Panc1 (cell line): ENCODE measurements around the gene SUPT20HL1. TPM values are rescaled to one million over a fixed set of nuclear protein-coding genes. Genes with fewer than 3 reads are reported as not detected.

Source experiments
- ATAC-seq: fragments of 200-7000 bp; cut with Tn5 transposase; 2 replicates; pipeline ENCODE4 v1.9.1; 2020; ENCODE audit warnings: mild to moderate bottlenecking, moderate library complexity
- BruUV-seq: library from RNA; stranded (reverse); fragments of 400-500 nt; replicated peaks from 2 replicates; lab custom pipeline; 2021; lab: Mats Ljungman, UMichigan
- CTCF ChIA-PET: fragments of 300-600 bp; sonication (Branson Sonifier 250); formaldehyde crosslinking; loops from one replicate; lab custom pipeline; 2022; ENCODE audit warnings: antibody characterized with exemption; lab: Charles Lee
- POLR2A ChIA-PET: fragments of 300-600 bp; sonication (Branson Sonifier 250); formaldehyde crosslinking; loops from one replicate; lab custom pipeline; 2022; ENCODE audit warnings: antibody characterized with exemption; lab: Charles Lee
- DNase-seq: peaks from one replicate; pipeline ENCODE4 v3.0.0-alpha.2; 2010; ENCODE audit warnings: low read depth, low spot score
- H3K27ac ChIP-seq: 2 replicates; pipeline ENCODE4 v1.5.1; 2011; ENCODE audit warnings: mild to moderate bottlenecking, low read length, inconsistent platforms
- H3K27me3 ChIP-seq: fragments of 200-500 bp; sonication (Bioruptor generic); 2 replicates; pipeline ENCODE4 v1.6.0; 2014; ENCODE audit warnings: low read length, inconsistent platforms; ENCODE audit not compliant: control insufficient read depth, insufficient read depth
- H3K36me3 ChIP-seq: fragments of 200-500 bp; sonication (Bioruptor generic); 2 replicates; pipeline ENCODE4 v1.5.1; 2014; ENCODE audit warnings: inconsistent platforms, mild to moderate bottlenecking, low read length, moderate library complexity; ENCODE audit not compliant: control insufficient read depth, insufficient read depth
- H3K4me1 ChIP-seq: 2 replicates; pipeline ENCODE4 v1.5.1; 2011; ENCODE audit warnings: inconsistent platforms, mild to moderate bottlenecking, low read length, moderate library complexity; ENCODE audit not compliant: control insufficient read depth, insufficient read depth
- H3K4me3 ChIP-seq, 2 experiments: 2 replicates each; pipeline ENCODE4 v1.5.1; 2011 to 2012; ENCODE audit warnings: low read depth in 2 of 2, low read length in 2 of 2, mild to moderate bottlenecking in 2 of 2, inconsistent platforms in 1 of 2, moderate library complexity in 1 of 2
- H3K9me3 ChIP-seq: fragments of 200-500 bp; sonication (Bioruptor generic); 2 replicates; pipeline ENCODE4 v1.5.1; 2014; ENCODE audit warnings: low read depth, mild to moderate bottlenecking, inconsistent platforms, low read length, moderate library complexity; ENCODE audit not compliant: control insufficient read depth, insufficient read depth
- POLR2AphosphoS5 ChIP-seq: IDR thresholded peaks from 2 replicates; pipeline ENCODE4 v1.6.1; 2012; ENCODE audit warnings: mild to moderate bottlenecking, low read depth, low read length, moderate library complexity
- REST ChIP-seq, 2 experiments: IDR thresholded peaks; 2 replicates each; pipeline ENCODE4 v1.6.1; 2011 to 2012; ENCODE audit warnings: low read depth in 2 of 2, control low read depth in 1 of 2, low read length in 1 of 2, mild to moderate bottlenecking in 1 of 2, moderate library complexity in 1 of 2; ENCODE audit not compliant: insufficient read depth in 1 of 2
- SIN3A ChIP-seq: IDR thresholded peaks from 2 replicates; pipeline ENCODE4 v1.6.1; 2012; ENCODE audit warnings: low read depth, mild to moderate bottlenecking, low read length, moderate library complexity, borderline replicate concordance; ENCODE audit not compliant: insufficient read depth
- TCF7L2 ChIP-seq: IDR thresholded peaks from 2 replicates; pipeline ENCODE4 v1.6.1; 2011; ENCODE audit warnings: mild to moderate bottlenecking, low read depth, low read length, inconsistent platforms
- in situ Hi-C: cut with HindIII; loops from 2 replicates; pipeline ENCODE4 v1.10.0; 2016; ENCODE audit warnings: low sequenced_read_pairs, low pct_unique_long_range_greater_than_20kb
- intact Hi-C: fragments of 100-400 bp; cut with micrococcal nuclease; formaldehyde crosslinking; loops from one replicate; pipeline ENCODE4 v1.10.0; 2022; ENCODE audit not compliant: unreplicated experiment
- total RNA-seq: library from RNA; stranded (reverse); gene quantifications from one replicate; pipeline ENCODE4 v1.2.1, GENCODE V29; 2021; ENCODE audit not compliant: unreplicated experiment
- TF ChIP-seq, protein P1 (sequence below): fragments of 450-650 bp; IDR thresholded peaks from 2 replicates; pipeline ENCODE4 v1.5.1; 2017; ENCODE audit warnings: mild to moderate bottlenecking

SUPT20HL1 gene
- total RNA-seq, 1 experiment from 2014 or later = not detected

DNA sequence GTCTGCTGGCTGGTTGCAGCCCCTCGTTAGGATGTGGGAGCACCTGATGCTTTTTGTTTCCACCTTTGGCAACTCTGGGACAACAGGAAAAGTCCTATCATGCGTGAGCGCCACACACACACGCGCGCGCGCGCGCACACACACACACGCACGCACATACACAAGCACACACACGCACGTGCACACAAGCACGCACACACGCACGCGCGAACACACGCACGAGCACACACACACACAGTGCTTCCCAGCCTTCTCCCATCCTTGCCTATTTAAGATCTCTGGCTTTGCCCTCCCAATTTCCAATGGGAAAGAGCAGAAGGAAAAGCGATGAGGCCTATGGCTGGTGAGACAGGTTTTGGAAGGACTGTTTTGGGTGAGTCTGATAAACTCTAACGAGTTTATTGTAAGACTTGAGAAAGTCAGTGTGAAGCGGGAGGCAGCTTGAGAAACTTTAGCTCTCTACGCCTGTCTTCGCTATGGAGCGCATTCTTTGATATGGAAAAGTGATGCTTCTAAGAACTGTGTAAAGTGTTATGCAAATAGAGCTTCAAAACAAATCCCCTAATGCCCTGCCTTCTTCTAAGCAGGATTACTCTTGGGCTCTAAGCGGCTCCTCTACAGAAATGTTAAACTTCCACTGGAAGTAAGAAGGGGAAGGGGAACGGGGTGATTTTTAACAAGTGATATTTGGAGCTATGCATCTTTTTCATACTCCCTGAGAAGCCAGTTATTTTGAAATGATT lies 11.8 kb downstream of the SUPT20HL1 start:
- CTCF ChIA-PET = no interaction called here
- no peak for ATAC-seq

DNA sequence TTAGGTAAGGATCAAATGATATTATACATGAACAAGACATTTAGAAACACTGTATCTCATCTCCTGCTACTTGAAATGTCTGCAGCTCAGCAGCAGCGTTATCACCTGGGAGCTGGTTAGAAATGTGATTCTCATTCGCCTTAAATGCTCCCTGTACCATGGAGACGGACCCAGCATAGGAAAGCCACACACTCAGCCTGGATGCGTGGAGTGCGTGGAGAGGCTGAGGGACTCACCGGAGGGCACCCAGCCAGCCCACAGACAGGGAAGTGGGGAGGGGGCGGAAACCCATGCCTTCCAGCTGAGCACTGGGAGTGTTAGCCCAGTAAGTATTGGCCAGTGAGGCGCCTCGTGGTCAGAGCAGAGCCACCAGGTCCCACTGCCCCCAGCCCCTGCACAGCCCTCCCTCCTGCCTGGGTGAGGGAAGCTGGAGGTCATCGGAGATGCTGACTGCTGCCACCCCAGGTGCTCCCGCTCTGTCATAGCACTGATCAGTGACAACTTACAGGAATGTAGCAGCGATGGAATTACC lies 15.2 kb downstream of the SUPT20HL1 start:
- H3K4me3 ChIP-seq = no peak overlapping the region
- H3K9me3 ChIP-seq = no peaks in the 10 kb centered on the region
- H3K27ac ChIP-seq = no peak overlapping the region
- H3K4me1 ChIP-seq = no peaks in the 10 kb centered on the region
- ChIA-PET POLR2A (no interaction called here), CTCF (no interaction called here)
- no peaks in the 10 kb centered on the region for H3K27me3 ChIP-seq
- DNase-seq (no peak), ATAC-seq (no peak)
- TF ChIP-seq REST (IDR thresholded peaks at IDR 0.05; ENCODE audit: insufficient read depth in 1 of 2, low read depth in 2 of 2, low read length in 1 of 2) = no peak
- no peak for TF ChIP-seq SIN3A
- no peak for TF ChIP-seq POLR2AphosphoS5
- TF ChIP-seq TCF7L2 = no peak
- TF ChIP-seq, protein P1, sequence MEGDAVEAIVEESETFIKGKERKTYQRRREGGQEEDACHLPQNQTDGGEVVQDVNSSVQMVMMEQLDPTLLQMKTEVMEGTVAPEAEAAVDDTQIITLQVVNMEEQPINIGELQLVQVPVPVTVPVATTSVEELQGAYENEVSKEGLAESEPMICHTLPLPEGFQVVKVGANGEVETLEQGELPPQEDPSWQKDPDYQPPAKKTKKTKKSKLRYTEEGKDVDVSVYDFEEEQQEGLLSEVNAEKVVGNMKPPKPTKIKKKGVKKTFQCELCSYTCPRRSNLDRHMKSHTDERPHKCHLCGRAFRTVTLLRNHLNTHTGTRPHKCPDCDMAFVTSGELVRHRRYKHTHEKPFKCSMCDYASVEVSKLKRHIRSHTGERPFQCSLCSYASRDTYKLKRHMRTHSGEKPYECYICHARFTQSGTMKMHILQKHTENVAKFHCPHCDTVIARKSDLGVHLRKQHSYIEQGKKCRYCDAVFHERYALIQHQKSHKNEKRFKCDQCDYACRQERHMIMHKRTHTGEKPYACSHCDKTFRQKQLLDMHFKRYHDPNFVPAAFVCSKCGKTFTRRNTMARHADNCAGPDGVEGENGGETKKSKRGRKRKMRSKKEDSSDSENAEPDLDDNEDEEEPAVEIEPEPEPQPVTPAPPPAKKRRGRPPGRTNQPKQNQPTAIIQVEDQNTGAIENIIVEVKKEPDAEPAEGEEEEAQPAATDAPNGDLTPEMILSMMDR = no peak
- intact Hi-C loops = no loop called here
- BruUV-seq = no TSS peak
- in situ Hi-C loops = no loop called here
- H3K36me3 ChIP-seq = no peaks in the 10 kb centered on the region

More for the DNA sequence above, 11.8 kb downstream of the SUPT20HL1 start:
- Histone ChIP-seq H3K36me3 (no peaks in the 10 kb centered on the region), H3K4me3 (no peak overlapping the region), H3K4me1 (no peaks in the 10 kb centered on the region), H3K27me3 (no peaks in the 10 kb centered on the region), H3K9me3 (no peaks in the 10 kb centered on the region), H3K27ac (no peak overlapping the region)
- in situ Hi-C loops (no loop called here), intact Hi-C loops (no loop called here)
- POLR2A ChIA-PET = no interaction called here
- TF ChIP-seq TCF7L2 (no peak), POLR2AphosphoS5 (no peak), REST (IDR thresholded peaks at IDR 0.05; ENCODE audit: insufficient read depth in 1 of 2, low read depth in 2 of 2, low read length in 1 of 2) (no peak), SIN3A (no peak)
- TF ChIP-seq, protein P1 = no peak
- no peak for DNase-seq
- BruUV-seq = no TSS peak
